ENCODE results near the gene IL17RE. TPM values are rescaled to one million over a fixed set of nuclear protein-coding genes. Genes with fewer than 3 reads are reported as not detected.

IL17RE gene
- total and polyA plus RNA-seq, 2 of the 13 experiments (the other 11 are each of a cell fraction or from before 2014, with no cell fraction given): 14.5 to 24.1 TPM

- Histone ChIP-seq H4K20me1 (ENCODE audit: insufficient read depth, low read length) (no peaks in the 10 kb centered on the region), H3K9ac (ENCODE audit: insufficient read depth, low read depth, low read length) (peak overlapping the region; percentile 83), H3K4me1 (ENCODE audit: insufficient read depth, low read length) (peaks cover 64% of the 10 kb centered on the region), H3K4me3 (replicated peaks in 1 of 3; ENCODE audit: insufficient read depth in 1 of 3, low read depth in 2 of 3, low read length in 3 of 3) (peak overlapping the region; percentile 76 to 92 (median 89)), H2AFZ (ENCODE audit: low read length) (no peak overlapping the region), H3K4me2 (ENCODE audit: low read depth, low read length) (peak overlapping the region; percentile 97), H3K27me3 (ENCODE audit: control insufficient read depth in 1 of 2, insufficient read depth in 2 of 2, low read length in 2 of 2) (no peaks in the 10 kb centered on the region; a peak in 1 of 5 replicates), H3K9me3 (ENCODE audit: low read length) (no peaks in the 10 kb centered on the region), H3K27ac (ENCODE audit: extremely low read length, insufficient read depth, low read length) (peak overlapping the region; percentile 92), H3K36me3 (replicated peaks in 1 of 2; ENCODE audit: control insufficient read depth in 1 of 2, insufficient read depth in 2 of 2, low read length in 2 of 2) (peaks cover 8 to 15% of the 10 kb centered on the region in 2 experiments), H3K79me2 (ENCODE audit: insufficient read depth, low read length) (peaks cover 15% of the 10 kb centered on the region)
- ATAC-seq: no peak
- no TSS peak for BruUV-seq (replicated peaks)
- CTCF ChIA-PET (ENCODE audit: low intra/inter-chr PET ratio, low total read pairs): interaction anchor here (1.2 kb wide), 1 partner anchor 12 kb away, joined by 3 read pairs; no protein-coding TSS in a partner anchor
- POLR2A ChIA-PET: interaction anchor here (0.8 to 9.3 kb wide), 13 partner anchors 9 to 110 kb away, joined by 3 to 298 read pairs (median 12); partner anchors contain the start of genes ARPC4, CIDEC, CRELD1 and IL17RC
- no peak for DNase-seq (ENCODE audit: low spot score)
- 20% methylated on average over 4 of the region's 4 CpGs for WGBS (ENCODE audit: low lambda C conversion rate)
- in situ Hi-C loops (cut with HindIII; ENCODE audit: extremely low pct_ligation_motif_present, low pct_unique_long_range_greater_than_20kb) (no loop called here), intact Hi-C loops (cut with micrococcal nuclease; ENCODE audit: unreplicated experiment) (loop anchor here (5.0 kb wide), 1 partner anchor 44 kb away; no protein-coding TSS in a partner anchor)
- no peak for FAIRE-seq
- TF ChIP-seq SKIL (CRISPR knock-in tag; IDR thresholded peaks at IDR 0.05; ENCODE audit: borderline replicate concordance) (no peak), ZNF230 (CRISPR knock-in tag; IDR thresholded peaks at IDR 0.05) (no peak), ZNF720 (CRISPR knock-in tag; IDR thresholded peaks at IDR 0.05) (no peak), ARID4A (CRISPR knock-in tag; IDR thresholded peaks at IDR 0.05; ENCODE audit: borderline replicate concordance) (peak; percentile 8; the same call in 1 of the 2 replicates), ZBTB39 (CRISPR knock-in tag; IDR thresholded peaks at IDR 0.05) (no peak), CREB3 (CRISPR knock-in tag; IDR thresholded peaks at IDR 0.05) (no peak), MTA3 (CRISPR knock-in tag; IDR thresholded peaks at IDR 0.05) (no peak), HNRNPH1 (optimal IDR thresholded peaks at IDR 0.05; ENCODE audit: low read depth, low read length) (no peak), E2F5 (CRISPR knock-in tag; conservative IDR thresholded peaks at IDR 0.05) (no peak), RBM39 (IDR thresholded peaks at IDR 0.05; ENCODE audit: low read depth, low read length, poor library complexity, severe bottlenecking) (no peak)
Observed at GRCh38 chr3:9903238-9903624, 583 bp downstream of the IL17RE start.

Measured in HepG2 (cell line).